IPS DF 6.9 (cell line): ENCODE results near the gene C2CD4A.

ENCODE experiments used
- DNase-seq: peaks from one replicate; pipeline ENCODE4 v3.0.0-alpha.2; 2013; ENCODE audit warnings: low read depth, low spot score
- H3K27ac ChIP-seq: one replicate; pipeline ENCODE4 v1.5.1; 2013; ENCODE audit warnings: low read length, control low read depth
- H3K27me3 ChIP-seq: 2 replicates; pipeline ENCODE4 v1.6.1; 2013; ENCODE audit warnings: mild to moderate bottlenecking, low read length; ENCODE audit not compliant: control insufficient read depth, insufficient read depth
- H3K36me3 ChIP-seq: 2 replicates; pipeline ENCODE4 v1.6.1; 2013; ENCODE audit warnings: low read length; ENCODE audit not compliant: control insufficient read depth, insufficient read depth
- H3K4me1 ChIP-seq: 2 replicates; pipeline ENCODE4 v1.6.1; 2013; ENCODE audit warnings: low read length; ENCODE audit not compliant: control insufficient read depth, insufficient read depth
- H3K4me3 ChIP-seq: 2 replicates; pipeline ENCODE4 v1.5.1; 2013; ENCODE audit warnings: mild to moderate bottlenecking, low read length
- H3K9me3 ChIP-seq: 2 replicates; pipeline ENCODE4 v1.6.1; 2013; ENCODE audit warnings: low read length, inconsistent platforms; ENCODE audit not compliant: control insufficient read depth, insufficient read depth
- whole genome bisulfite sequencing: extraction: QIAGEN DNeasy Blood & Tissue Kit; methylation state at CpG from one replicate; pipeline ENCODE4 v1.1.7; 2013; ENCODE audit warnings: mixed read lengths, missing lambda C conversion rate; ENCODE audit not compliant: insufficient read length, insufficient coverage; 5-methylcytosine and 5-hydroxymethylcytosine counted together

C2CD4A gene

DNA sequence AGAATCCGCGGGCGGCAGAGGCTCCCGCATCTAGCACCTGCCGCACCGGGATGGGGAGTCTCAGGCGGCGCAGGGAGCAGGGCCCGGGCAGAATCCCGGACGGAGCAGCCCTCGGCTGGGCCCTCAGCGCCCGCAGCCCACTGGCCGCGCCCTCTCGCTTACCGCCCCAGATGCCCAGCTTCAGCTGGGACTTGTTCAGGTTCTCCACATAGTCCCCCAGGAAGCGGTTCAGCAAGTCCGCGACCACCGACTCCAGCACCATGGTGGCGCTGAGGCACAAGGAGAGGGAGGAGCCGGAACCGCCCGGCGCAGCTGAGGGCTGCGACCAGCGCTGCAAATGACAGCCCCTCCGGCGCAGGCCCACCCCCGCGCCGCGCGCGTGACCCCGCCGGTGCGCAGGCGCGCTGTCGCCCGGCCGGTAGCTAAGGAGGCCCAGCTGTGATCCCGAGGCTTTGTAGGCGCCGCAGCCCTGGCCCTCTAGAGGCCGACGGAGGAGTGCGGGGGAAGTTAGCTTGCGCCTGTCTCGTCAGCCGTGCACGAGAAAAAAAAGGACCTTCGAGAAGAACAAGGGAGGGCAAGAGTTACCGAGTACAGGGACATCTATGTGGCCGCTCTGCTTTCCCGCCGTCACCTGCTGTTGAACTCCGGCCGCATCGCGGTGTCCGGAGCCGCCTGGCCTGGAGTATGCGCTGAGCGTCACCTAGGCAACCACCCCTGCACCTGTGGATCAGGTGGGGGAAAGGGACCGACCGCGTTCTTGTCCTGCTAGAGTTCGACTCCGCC is 6.5 kb upstream of the C2CD4A start, which contains the start of gene VPS13C:
VPS13C (minus strand) TSS at position 335 of the 783 bp plus-strand sequence; CDS start at position 262, 73 bp downstream.
- Histone ChIP-seq H3K4me1 (no peaks in the 10 kb centered on the region; the same call in 1 of the 2 replicates), H3K27me3 (no peaks in the 10 kb centered on the region; the same call in none of the 2 replicates), H3K27ac (no peak within 1 kb of the TSS), H3K36me3 (no peaks in the 10 kb centered on the region), H3K4me3 (peak within 1 kb of the TSS; percentile 65; the same call in 1 of the 2 replicates), H3K9me3 (no peaks in the 10 kb centered on the region)
- no CpG with 5 or more reads among the region's 73 CpGs for WGBS
- peak; percentile 80 for DNase-seq

DNA sequence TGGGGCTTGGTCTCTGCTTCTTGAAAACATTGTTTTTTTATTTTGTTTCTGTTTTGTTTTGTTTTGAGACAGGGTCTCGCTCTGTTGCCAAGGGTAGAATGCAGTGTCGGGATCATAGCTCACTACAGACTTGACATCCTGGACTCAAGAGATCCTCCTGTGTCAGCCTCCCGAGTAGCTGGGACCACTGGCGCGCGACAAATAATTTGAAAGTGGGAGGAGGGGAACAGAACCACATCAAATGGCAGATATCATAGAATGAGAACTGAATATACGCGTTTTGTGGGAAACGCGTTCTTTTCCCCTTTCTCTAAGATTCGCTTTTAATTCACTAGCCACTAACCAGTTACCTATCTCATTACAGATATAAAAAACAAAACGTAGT is 5.9 kb upstream of the C2CD4A start:
- no peak for DNase-seq
- WGBS = no CpG with 5 or more reads among the region's 12 CpGs
- Histone ChIP-seq H3K27ac (no peak overlapping the region), H3K4me1 (no peaks in the 10 kb centered on the region; the same call in 1 of the 2 replicates), H3K9me3 (no peaks in the 10 kb centered on the region), H3K27me3 (peaks cover under 1% of the 10 kb centered on the region), H3K36me3 (no peaks in the 10 kb centered on the region), H3K4me3 (peak overlapping the region; percentile 65; the same call in 1 of the 2 replicates)

DNA sequence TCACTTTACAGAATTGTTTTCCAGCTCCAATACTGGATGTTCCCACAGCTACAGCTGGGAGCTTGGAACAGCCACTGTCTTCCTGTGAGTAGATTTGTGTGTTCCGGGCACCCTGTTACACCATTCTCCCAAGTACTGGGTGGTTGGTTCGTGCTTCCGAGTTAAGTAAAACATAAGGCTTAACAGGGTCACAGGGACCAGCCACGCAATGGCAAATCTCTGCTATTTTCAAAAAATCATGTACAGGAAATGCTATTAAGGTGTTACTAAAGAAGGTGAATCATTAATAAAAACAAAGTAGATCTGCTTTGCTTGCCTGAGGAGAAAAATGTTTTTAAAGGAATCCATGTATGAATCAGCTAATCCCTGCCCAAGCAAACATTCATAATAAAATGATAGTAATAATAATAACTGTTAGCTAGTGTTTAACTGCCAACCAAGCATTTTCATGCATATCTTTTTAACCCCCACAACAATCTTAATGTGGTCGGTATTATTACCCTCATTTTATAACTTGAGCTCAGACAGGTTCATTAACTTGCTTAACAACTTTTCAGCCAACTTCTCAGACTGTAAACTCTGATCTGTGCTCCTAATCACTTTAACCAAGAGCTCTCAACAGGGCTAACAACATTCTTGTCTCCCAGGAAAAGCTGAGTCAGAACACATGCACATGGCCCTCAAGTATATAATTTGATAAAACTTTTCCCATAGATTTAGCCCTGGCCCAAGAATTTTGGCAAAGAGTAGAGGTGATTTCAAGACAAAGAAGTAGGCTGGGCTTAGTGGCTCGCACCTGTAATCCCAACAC is 2.7 kb upstream of the C2CD4A start:
- H3K9me3 ChIP-seq = no peaks in the 10 kb centered on the region
- H3K4me3 ChIP-seq = no peak overlapping the region
- DNase-seq = no peak
- no peaks in the 10 kb centered on the region for H3K36me3 ChIP-seq
- WGBS = no CpG with 5 or more reads among the region's 6 CpGs
- no peaks in the 10 kb centered on the region; the same call in 1 of the 2 replicates for H3K4me1 ChIP-seq
- H3K27ac ChIP-seq = no peak overlapping the region
- H3K27me3 ChIP-seq = peaks cover 17% of the 10 kb centered on the region

DNA sequence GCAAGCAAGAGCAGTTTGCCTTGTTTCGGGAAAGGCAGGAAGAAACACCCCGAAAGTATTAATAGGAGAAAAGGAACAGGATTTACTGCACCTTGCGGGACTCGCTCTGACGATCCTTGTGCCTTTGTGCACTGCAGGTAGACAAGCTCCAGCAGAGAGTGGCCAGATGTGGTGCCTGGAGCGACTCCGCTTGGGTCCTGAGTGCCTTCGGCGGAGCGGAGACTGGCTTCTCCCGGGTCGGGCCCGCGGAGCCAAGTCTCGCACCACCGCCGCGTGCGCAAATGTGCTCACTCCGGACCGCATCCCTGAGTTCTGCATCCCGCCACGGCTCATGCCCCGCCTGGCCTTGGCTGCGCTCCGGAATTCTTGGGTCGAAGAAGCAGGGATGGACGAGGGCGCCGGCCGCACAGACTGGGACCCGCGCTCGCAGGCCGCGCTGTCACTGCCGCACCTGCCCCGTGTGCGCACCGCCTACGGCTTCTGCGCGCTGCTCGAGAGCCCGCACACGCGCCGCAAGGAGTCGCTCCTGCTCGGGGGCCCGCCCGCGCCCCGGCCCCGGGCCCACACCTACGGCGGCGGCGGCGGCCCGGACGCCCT is 769 bp downstream of the C2CD4A start:
- H3K4me3 ChIP-seq = peak overlapping the region; percentile 47; the same call in 1 of the 2 replicates
- no peaks in the 10 kb centered on the region for H3K36me3 ChIP-seq
- no peak overlapping the region for H3K27ac ChIP-seq
- H3K9me3 ChIP-seq = no peaks in the 10 kb centered on the region
- DNase-seq = no peak
- no CpG with 5 or more reads among the region's 62 CpGs for WGBS
- H3K27me3 ChIP-seq = peaks cover 18% of the 10 kb centered on the region; the same call in 1 of the 2 replicates
- no peaks in the 10 kb centered on the region for H3K4me1 ChIP-seq

DNA sequence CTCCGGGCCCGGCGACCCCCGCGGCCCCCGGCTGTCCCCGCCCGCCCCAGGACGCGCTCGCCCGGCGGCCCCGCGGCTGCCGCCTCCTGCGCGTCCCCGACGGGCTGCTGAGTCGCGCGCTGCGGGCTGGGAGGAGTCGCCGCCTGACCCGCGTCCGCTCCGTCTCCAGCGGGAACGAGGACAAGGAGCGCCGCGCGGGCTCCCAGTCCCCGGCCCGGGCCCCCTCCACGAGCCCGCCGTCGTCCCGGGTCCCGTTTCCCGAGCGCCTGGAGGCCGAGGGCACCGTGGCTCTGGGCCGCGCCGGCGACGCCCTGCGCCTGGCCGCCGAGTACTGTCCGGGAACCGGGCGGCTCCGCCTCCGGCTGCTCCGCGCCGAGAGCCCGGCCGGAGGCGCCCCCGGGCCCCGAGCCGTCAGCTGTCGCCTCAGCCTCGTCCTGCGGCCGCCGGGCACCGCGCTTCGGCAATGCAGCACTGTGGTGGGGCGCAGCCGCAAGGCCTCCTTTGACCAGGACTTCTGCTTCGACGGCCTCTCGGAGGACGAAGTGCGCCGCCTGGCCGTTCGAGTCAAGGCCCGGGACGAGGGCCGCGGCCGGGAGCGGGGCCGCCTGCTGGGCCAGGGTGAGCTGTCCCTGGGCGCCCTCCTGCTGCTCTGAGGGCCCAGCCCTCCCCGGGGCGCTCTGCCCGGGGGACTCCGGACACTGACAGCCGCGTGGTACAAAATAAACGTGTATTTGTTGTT is 1.5 kb downstream of the C2CD4A start:
- no peaks in the 10 kb centered on the region for H3K9me3 ChIP-seq
- H3K4me3 ChIP-seq = peak overlapping the region; percentile 47; the same call in 1 of the 2 replicates
- H3K27ac ChIP-seq = no peak overlapping the region
- no peak for DNase-seq
- no peaks in the 10 kb centered on the region for H3K4me1 ChIP-seq
- H3K27me3 ChIP-seq = peaks cover 18% of the 10 kb centered on the region; the same call in 1 of the 2 replicates
- no CpG with 5 or more reads among the region's 103 CpGs for WGBS
- no peaks in the 10 kb centered on the region for H3K36me3 ChIP-seq

DNA sequence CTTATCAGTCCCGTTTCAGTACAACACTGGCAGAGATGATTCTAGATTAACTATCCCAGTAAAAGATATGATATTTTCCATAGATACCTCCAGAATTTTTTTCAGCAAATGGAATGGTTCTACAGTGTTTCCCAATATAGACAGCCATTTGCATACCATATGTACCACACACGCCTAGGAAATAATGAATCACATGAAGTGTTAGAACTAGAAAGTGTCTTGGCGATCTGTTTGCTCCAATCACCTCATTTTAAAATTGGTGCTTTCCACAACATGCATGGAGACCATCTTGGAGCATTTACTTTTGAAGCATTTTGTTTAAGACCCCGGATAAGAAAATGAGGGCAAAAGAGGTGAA is 2.0 kb downstream of the C2CD4A start:
- Histone ChIP-seq H3K36me3 (no peaks in the 10 kb centered on the region), H3K4me3 (no peak overlapping the region), H3K27me3 (peaks cover 18% of the 10 kb centered on the region; the same call in 1 of the 2 replicates), H3K27ac (no peak overlapping the region), H3K4me1 (no peaks in the 10 kb centered on the region), H3K9me3 (no peaks in the 10 kb centered on the region)
- DNase-seq = no peak
- WGBS = no CpG with 5 or more reads among the region's 4 CpGs

DNA sequence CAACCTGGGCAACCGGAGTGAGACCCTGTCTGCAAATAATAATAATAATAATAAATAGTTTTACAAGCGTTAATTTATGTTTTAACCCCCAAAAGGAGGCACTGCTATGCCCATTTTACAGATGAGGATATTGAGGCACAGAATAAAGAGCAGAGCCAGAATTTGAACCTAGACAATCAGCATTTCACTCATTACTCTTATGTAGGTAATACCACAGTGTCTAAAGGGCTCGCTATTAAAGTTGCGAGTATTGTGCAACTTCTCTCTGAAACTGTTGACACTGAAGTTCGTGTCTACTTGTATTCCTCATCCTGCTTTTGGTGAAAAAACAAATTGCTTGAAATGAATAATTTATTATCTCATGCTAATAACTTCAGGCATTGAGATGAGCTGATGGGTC is 2.8 kb downstream of the C2CD4A start:
- no peaks in the 10 kb centered on the region for H3K36me3 ChIP-seq
- H3K4me1 ChIP-seq = no peaks in the 10 kb centered on the region
- no peak overlapping the region for H3K27ac ChIP-seq
- no peak for DNase-seq
- no CpG with 5 or more reads among the region's 5 CpGs for WGBS
- H3K27me3 ChIP-seq = peaks cover 18% of the 10 kb centered on the region; the same call in 1 of the 2 replicates
- H3K9me3 ChIP-seq = no peaks in the 10 kb centered on the region
- no peak overlapping the region for H3K4me3 ChIP-seq

DNA sequence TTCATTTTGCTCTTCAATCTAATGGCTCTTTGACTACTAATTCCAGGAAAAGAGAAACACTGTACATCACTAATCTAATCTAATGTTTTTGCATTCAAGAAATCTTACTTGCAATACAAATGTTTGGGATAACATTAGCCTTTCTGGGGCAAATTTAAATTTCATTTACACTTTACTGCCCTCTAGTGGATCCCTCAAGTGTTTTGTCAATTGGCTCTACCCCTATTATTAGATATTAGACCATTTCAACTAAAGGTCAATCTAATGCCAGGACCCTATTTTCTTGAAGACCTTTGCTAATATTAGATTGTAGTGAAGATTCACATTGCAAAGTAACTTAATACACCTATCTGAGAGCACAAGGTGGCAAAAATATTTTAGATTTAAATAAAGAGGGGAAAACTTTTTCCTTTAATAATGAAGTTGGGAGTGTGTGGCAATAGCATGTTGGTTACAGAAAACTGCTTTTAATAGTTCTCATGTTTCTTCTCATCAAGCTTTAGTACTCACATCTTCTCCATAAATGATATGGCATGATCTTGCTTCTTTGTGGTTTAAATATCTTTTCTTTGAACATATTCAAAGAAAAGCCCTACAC is 5.0 kb downstream of the C2CD4A start:
- H3K27me3 ChIP-seq = peaks cover 12% of the 10 kb centered on the region; the same call in 1 of the 2 replicates
- no peak overlapping the region for H3K4me3 ChIP-seq
- DNase-seq = no peak

DNA sequence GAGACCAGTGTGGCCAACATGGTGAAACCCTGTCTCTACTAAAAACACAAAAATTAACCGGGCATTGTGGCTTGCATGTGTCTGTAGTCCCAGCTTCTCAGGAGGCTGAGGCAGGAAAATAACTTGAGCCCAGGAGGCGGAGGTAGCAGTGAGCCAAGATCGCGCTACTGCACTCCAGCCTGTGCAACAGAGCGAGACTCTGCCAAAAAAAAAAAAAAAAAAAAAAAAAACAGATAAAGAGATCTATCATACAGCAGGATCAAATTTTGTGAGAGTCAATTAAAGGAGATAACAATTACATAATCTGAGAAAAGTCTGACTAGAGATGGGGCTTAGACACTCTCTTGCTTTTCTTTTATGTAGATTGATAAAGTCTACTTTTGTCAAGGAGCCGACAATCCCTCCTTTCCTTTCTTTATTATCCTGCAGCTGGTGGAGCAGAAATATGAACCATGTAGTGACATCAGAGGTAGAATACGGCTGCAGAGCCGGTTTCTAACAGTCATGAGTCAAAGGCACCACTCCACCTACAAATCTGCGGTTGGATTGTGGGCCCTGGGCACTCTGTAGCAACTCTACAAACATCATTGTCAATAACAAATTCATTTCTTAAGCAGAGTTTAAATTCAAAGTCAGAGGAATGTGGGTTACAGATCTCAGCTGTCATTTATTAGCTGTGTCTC is 9.0 kb downstream of the C2CD4A start:
- Histone ChIP-seq H3K4me3 (no peak overlapping the region), H3K27me3 (no peaks in the 10 kb centered on the region), H3K27ac (no peak overlapping the region), H3K36me3 (no peaks in the 10 kb centered on the region), H3K4me1 (no peaks in the 10 kb centered on the region), H3K9me3 (no peaks in the 10 kb centered on the region)
- no peak for DNase-seq
- WGBS = no CpG with 5 or more reads among the region's 9 CpGs

More for the DNA sequence above, 5.0 kb downstream of the C2CD4A start:
- no peaks in the 10 kb centered on the region for H3K9me3 ChIP-seq
- no peaks in the 10 kb centered on the region for H3K36me3 ChIP-seq
- no peaks in the 10 kb centered on the region for H3K4me1 ChIP-seq
- no peak overlapping the region for H3K27ac ChIP-seq
